GM21423 (cell line): ENCODE measurements around the gene PEPD.

Experiments
- ATAC-seq: cut with Tn5 transposase; IDR thresholded peaks from one replicate; pipeline ENCODE4 v1.9.1; 2021; ENCODE audit warnings: mild to moderate bottlenecking, moderate library complexity; ENCODE audit not compliant: unreplicated experiment

Gene PEPD

DNA sequence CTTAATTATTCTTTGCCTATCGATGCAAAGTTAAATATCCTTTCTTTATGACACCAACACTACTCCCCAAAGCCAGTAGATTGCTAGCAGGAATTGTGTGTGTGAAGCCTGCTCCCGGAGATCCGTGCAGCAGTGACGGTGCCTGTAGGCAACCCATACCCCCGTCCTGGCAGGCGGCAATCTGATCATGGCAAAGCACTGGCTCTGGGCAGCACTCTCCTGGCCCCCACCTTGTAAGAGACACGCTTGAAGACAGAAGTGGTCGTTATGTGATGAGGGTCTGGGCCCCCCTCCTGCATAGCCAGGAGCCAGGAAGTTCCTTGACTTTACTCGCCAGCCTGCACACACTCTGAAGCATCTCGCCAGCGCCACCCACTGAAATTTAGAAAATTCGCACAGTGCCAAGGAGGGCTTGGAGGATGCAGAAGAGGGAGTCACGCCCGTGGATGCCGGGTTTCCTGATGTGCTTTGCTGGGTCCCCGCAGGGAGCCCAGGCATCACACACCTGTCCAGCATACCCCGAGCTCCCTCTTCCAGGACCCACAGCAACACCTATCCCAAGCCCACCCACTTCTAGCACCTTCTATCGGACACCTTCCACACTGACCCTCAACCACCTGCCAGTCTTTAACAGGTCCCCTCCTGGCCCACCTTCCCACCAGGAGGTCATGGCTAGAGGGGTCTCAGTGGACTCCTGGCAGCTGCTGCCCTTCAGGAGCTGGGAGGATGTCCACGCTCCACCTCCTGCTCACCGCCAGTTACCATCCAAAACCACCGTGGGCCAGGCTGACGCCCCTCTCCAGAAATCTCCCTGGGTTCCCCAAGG lies 93.6 kb downstream of the PEPD start:
- no peak for ATAC-seq

DNA sequence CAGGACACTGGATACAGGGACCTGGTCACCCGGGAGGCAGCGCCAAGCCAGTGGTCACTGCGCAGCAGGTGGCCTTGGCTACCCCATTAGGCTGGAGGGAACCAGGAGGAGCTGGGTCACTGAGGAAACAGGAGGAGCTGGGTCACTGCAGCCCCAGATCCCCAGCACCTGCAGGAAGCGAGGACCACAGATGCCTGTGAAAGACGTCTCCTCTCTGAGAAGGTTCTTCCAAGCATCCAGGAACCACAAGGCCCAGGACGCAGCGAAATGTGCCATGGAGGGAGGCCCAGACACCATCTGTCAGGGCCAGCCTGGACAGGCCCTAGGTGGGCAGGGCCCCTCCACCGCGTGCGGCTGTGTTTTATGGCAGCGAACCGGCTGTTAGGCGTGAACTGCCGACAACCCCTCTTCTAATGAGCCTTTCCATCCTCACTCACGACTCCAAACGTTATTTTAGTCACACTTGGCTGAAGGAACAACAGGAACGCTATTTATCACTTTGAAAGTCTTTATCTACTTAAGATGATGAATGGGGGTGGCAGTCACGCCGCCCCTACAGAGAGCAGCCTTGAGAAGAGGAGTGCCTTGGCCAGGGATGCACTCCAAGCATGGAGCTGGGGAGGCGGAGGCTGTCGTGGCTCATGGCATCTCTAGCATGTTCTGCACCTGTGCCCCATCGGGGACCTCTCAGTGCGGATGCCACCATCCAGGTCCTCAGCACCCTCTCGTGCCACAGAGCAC lies 94.8 kb downstream of the PEPD start:
- no peak for ATAC-seq

DNA sequence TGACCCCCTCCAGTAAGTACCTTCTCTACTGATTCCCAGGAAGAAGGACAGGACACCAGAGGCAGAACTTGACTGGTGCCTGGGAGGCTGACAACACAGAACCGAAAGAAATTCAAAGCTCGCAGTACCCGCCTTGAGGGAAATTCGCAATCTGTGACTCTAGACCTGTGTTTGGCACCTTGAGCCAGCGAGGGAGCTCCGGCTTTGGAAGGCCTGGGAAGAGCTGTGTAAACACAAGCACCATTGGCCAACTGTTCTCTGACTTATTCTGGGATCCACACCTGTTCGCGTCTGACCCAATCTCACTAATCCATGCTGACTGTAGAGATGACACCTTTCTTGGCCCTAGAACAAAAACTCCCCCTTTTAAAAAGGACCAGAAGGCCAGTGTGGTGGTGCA lies 97.4 kb downstream of the PEPD start:
- no peak for ATAC-seq

DNA sequence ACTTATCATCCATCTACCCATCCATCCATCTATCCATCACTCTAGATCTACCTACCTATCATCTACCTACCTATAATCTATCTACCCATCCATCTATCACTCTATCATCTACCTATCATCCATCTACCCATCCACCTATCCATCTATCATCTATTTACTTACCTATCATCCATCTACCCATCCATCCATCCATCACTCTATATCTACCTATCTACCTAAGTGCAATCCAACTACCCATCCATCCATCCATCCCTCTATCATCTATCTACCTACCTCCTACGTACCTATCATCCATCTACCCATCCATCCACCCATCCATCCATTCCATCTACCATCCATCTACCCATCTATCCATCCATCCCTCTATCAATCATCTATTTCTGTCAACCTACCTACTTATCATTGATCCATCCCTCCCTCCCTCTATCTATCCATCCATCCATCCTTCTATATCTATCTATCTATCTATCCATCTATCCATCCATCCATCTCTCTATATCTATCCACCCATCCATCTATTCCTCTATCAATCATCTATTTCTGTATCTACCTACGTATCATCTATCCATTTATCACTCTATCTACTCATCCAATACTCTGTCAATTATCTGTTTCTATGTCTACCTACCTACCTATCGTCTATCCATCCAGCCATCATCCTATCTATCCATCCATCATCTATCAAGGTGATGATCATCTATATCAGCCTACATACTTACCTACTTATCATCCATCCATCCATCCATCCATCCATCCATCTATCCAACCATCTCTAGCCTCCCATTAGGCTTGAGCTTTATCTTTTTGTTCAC lies 99.0 kb downstream of the PEPD start:
- ATAC-seq, result no peak

DNA sequence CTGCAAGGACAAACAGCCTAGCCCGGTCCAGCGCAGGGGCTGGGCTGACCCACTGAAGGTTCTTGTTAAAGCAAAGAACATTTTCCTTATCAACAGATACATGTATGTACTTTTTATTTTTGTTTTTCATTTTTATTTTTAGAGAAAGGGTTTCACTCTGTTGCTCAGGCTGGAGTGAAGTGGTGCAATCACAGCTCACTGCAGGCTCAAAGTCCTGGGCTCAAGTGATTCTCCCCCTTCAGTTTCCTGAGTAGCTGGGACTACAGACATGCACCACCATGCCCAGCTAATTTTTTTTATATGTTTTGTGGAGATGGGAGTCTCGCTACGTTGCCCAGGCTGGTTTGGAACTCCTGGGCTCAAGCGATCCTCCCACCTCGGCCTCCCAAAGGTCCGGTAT lies 100.2 kb downstream of the PEPD start:
- ATAC-seq, result no peak

DNA sequence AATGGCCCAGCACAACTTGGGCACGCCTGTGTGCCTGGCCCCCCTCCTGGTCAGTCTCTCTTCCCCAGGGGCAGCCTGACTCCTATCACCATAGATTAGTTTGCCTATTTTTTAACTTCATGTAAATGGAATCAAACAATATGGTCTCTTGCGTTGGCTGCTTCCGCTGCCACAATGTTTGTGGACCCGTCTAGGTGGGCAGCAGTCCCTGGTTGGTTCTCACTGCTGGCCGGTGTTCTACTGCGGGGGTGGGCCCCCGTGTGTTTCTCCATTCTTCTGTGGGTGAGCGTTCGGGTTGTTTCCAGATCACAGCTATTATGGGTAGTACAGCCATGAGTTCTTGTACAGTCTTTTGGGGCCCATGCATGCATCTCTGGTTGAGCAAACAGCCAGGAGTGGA lies 100.8 kb downstream of the PEPD start:
- ATAC-seq, result no peak

DNA sequence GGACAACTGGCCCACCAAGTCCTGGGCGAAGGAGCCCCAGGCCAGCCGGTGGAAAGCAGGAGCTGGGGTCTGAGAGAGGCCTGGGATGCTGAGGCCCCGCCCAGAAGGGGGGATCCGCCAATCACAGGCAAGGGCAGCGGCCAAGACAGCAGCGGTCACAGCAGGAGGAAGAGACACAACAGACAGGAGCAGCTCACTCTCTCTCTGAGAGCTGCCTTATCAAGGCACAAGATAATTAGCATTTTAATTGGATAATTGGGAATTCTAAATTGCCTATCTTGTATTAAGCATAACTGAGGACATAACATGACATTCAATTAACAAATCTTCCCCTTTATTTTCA lies 101.8 kb downstream of the PEPD start:
- ATAC-seq, result no peak

DNA sequence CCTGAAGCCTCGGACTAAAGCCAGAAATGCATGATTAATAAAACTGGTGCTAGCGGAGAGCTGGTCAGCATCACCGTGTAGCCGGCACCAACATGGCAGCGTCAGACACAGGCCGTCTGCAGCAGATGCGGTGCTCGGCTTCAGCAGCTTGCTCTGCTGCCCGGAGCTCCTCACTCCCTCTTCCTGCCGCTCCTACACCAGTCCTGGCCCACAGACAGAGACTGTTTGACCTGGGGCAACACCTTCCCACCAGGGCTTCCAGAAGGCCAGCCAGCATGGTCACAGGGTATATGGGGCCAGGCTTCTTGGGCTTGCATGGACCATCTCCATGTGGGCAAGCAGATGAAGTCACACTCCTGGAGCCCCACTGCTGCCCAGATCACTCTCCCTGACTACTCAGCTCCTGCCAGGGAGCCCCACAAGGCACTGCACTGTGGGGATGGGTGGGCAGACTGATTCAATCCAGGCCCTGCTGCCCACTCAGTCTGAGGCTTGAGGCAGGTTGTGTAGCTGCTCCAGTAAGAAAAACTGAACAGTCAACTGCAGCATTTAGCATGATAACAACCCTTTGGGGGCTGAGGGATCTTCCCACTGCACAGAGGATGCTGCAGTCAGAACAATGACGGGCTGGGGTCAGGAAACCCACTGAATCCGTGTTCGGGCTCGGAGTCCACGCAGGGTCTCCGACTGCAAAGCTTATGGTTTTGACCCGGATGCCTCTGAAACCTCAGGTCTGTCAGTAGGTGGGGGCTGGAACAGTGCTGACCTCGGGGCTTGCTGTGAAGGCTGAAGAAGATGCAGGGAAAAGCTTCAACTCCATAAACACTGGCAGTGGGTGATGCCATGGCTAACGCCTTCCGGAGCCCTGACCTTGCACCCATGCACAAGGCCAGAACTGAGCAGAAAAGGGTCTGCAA lies 102.5 kb downstream of the PEPD start:
- no peak for ATAC-seq

DNA sequence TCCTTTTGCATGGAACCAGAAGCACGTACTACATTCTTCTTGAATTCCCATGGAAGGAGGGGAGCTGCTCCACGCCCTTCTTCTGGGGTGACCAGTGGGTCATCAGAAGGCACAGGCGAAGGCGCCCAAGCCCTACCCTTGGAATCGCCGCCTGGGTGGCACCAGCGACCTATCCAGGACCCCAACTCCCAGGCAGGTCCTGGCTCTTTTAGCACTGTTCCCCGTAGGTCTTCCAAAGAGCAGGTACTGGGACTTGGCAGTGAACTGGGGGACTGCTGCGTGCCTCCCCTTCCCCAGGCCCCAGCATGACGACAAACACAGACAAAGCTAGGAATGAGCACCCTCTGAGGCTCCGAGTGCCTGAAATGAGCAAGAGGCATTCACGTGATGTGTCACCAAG lies 103.1 kb downstream of the PEPD start:
- ATAC-seq, result no peak

DNA sequence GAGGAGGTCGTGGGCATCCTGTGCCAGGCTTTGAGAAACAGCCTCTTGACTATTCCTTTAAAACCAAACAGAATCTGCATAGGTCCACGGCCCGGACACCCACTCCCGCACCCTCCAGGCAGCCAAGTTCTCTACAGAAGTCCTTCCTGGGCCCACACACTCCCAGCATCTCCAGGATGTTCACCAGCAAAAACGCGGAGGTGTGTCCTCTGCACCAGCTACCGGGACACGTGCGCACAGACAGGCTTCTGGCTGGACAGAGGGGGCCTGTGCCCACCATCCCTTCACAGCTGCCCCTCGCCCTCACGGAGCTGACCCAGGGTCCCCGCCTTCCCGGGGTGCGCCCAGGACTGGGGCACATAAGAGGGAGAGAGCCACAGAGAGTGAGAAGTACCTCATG lies 103.8 kb downstream of the PEPD start:
- ATAC-seq, result no peak

DNA sequence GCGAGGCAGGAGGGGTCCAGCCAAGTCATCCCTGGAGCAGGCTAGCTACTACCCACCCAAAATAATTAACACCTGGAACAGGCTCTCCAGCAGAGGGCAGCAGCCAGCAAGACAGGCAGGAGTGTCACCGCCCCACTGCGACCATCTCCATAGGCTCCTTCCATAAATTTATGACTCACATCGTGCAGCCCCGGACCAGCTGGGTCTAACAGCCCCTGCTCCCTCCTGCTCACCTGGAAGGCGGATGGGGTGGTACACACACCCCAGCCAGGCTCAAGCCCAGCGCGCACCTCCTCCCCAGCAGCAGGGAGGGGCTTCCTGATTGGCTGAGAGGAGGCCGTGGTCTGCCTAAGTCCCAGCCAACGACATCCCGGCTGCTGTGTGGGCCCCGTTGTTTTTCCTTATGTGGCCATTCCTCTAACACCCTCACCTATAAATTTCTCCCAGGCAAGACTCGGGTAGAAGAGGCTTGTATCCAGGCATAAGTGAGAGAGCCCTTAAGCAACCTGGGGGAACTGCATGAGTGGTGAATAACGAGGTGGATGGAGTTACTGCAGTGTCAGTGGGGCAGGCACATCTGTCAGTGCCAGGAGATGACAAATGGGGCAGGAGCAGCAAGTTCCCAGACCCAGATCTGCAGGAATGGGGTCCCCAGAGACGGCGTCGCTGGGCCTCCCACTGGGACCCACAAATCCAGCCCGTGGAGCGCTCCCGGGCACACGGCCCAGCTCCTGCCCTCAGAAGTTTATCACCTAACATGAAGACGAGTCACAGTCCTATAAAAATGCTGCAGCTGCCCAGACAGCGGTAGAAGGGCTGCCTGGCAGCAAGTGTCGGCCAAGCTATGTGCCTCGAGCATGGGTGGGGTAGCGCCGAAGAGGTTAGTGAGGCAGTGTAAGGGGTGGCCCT lies 105.0 kb downstream of the PEPD start:
- ATAC-seq, result no peak

DNA sequence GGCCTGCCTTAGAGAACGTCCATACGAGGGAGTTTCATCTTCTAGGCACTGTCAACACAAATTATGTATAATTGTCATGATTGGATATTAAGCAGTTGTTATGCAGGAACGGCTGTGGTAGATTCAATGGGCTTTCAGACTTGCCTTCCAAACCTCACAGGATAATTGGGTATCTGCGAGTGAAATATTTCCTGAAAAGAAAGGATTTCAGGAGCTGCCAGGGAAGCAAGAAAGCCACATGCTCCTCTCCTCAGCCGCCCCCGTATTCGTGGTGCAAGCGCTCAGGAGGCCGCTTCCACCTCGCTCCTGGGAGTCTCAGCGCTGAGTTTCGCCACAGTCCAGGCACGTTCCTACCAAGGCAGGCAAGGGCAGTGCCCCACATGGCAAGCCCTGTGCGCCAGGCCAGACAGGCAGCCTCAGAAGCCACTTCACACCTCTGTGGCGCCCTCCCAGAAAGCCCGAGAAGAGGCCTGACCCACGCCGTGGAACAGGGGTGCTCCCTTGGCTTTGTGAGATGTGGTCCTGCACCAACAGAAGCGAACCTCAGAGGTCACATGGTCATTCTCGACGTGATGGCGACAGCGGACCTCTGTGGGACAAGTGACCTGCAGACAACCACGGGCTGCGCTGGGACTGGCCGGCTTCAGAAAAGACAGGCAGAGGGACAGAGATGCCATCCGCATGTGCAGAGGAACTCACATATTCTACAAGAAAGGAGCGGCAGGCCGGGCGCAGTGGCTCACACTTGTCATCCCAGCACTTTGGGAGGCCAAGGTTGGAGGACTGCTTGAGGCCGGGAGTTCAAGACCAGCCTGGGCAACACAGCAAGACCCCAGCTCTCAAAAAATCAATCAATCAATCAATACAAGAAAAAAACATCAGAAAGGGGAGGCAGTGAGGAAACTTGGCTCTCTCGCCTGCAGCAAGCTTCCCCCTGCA lies 106.7 kb downstream of the PEPD start:
- ATAC-seq, result no peak

DNA sequence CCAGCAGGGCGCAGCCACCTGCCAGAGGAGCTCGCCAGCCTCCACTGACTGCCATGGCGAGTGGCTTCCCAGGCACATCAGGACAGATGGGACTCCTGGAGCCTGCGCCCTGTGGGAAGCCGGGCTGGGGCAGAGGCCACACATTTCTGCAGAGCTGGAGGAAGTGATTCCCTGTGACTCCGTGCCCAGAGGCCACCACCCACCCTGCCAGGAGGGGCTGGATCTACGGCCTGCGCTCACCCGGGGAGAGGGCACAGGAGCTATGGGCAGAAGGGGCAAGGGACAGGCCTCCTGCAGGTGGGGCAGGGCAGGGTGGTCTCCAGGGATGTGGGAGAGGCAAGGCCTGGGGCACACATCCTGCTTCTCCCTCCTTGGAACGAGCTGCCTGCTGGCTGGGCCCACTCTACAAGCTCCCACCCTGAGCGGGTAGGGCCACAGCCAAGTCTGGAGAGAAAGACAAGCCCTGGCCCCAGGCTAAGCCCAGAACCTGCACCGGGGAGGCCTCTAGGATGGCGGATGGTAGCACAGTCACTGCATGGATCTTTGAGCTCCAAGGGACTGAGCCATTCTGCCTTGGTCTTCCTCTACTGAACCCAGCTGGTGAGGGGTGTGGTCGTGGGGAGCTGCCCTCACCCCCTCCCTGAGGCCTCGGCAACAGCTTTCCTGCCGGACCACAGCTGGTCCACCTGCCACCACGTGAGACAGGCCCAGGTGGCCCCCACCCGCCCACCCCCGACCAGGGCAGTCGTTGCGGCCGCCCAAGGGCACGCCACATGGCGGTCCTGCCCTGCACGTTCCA lies 107.5 kb downstream of the PEPD start:
- no peak for ATAC-seq

DNA sequence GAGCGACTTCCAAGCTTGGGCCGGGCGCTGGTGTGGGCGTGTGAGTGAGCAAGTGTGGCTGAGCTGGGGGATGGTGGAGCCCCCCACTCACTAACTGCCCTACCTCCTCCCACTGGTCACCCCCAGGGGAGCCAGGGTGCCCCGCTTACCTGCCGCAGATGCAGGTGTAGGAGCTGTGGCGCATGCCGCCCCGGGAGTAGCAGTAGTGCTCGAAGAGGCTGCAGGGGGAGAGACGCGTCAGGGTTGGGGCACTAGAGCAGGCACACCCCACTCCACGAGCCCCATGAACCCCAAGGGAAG lies 108.2 kb downstream of the PEPD start:
- no peak for ATAC-seq

DNA sequence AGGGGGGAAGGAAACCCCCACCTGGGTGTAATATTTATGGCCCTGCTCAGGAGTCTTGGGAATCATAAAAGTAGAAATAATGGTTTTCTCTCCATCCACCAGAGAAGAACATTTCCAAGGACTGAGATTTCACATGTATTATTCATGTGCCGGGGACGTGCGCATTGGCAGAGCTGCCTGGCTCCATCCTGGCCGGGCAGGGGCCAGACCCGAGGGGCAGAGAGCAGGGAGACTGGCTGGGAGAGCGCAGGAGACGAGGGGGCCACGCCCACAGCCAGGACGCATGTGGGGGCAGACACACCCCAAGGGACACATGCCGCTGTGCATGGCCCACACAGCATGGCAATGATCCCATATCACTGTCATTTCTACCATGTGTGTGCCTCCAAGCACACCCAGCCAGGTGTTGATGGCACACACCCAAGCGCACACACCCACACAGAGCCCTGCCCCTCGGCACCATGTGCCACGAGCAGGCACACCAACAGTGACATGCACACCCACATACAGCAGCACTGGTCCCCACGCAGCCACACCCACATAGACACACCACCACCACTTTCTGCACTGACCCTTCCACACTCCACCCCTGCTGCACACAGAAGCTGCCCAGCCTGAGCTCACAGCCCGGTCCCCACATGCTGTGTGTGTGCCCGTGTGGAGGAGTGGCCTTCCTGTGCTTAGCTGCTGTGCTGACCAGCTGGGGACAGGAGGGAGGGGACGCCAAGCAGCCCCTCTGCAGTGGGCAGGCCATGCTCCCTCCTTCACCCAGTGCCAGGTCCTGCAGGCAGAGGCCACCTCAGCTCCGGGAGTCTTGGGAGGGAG lies 108.8 kb downstream of the PEPD start:
- ATAC-seq, result no peak

DNA sequence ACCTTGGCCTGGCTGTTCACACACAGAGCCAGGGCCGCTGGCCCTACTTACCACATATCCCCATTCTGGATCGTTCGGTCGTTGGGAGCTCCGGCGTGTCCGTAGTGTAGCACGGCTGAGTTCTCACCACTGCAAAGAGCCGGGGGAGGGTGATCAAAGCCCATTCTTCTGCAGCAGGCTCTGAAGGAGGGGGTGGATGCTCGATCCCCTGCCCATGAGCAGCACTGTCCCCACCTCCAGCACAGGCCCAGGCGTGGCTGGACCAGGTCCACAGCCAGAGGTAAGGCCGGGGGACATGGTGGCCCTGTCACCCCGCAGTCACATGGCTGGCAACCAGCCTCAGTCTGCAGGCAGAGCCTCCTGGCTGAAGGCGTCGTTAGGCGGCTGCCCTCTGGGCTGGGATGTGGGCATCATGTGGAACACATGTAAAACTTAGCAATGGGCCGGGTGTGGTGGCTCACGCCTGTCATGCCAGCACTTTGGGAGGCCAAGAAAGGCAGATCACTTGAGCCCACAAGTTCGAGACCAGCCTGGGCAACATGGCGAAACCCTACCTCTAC lies 109.9 kb downstream of the PEPD start:
- ATAC-seq, result no peak

DNA sequence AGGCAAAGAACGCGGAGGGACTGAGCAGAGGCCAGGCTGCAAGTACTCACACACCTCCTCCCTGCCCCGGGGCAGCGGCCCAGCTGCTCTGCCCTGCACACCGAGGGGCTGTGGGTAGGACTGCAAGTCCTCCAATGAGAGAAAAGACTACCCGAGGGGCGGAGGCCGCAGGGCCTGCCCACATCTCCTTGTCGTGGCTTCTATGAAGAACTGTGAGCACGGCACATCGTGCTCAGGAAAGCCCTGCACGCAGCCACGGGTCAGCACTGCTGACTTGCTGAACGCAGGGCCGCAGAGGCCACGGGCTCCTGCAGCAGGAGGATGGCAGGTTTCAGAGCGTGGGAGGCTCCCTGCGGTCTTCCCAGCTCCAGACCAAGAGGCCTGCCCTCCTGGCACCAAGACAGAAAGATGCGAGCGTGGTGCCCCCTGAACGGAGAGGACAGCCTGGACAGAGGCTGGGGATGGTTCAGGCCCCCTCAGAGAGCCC lies 110.6 kb downstream of the PEPD start:
- ATAC-seq, result no peak
